Right atrium auricular region (tissue), 2 donors: Measurements from ENCODE around the gene HMGB1. TPM values are rescaled to one million over a fixed set of nuclear protein-coding genes. Genes with fewer than 3 reads are reported as not detected.

ENCODE experiments used
- DNase-seq: peaks from one replicate; pipeline ENCODE4 v3.0.0-alpha.2; 2019; ENCODE audit warnings: low spot score
- H3K27ac ChIP-seq, 2 donors: fragments of 200-600 bp; sonication (generic); 1 replicate in 1 of 2; 2 replicates in 1 of 2; pipeline ENCODE4 v1.5.1; 2016 to 2019
- H3K27me3 ChIP-seq, 2 donors: fragments of 200-600 bp; sonication (generic); one replicate each; pipeline versions ENCODE4 v1.5.1 to v1.6.0; 2017 to 2019
- H3K36me3 ChIP-seq: fragments of 200-600 bp; sonication (generic); one replicate; pipeline ENCODE4 v1.5.1; 2016
- H3K4me1 ChIP-seq, 2 donors: fragments of 200-600 bp; sonication (generic); one replicate each; pipeline versions ENCODE4 v1.5.1 to v1.6.0; 2017 to 2019
- H3K4me3 ChIP-seq, 2 donors: fragments of 200-600 bp; sonication (generic); 1 replicate in 1 of 2; 2 replicates in 1 of 2; pipeline ENCODE4 v1.5.1; 2017 to 2019; ENCODE audit warnings: mild to moderate bottlenecking in 1 of 2, moderate library complexity in 1 of 2
- H3K9me3 ChIP-seq, 2 donors: fragments of 200-600 bp; sonication (generic); one replicate each; pipeline ENCODE4 v1.5.1; 2019
- total RNA-seq, 2 donors: library from RNA; depleted of rRNA; stranded (reverse); fragments of >200 nt; gene quantifications; one replicate each; pipeline ENCODE4 v1.1.0, GENCODE V29; 2016
- TF ChIP-seq, protein P1 (sequence below), 2 donors: fragments of 200-600 bp; sonication (generic); IDR thresholded peaks; one replicate each; pipeline ENCODE4 v1.5.1; 2019; ENCODE audit warnings: antibody characterized with exemption in 2 of 2

HMGB1 gene
- total RNA-seq, 2 donors from 2014 or later, result 133 to 190 TPM

- Histone ChIP-seq H3K4me1 (peaks cover 0 to 18% of the 10 kb centered on the region in 2 donors), H3K27ac (peak overlapping the region; percentile 87 to 91), H3K36me3 (no peaks in the 10 kb centered on the region), H3K27me3 (no peaks in the 10 kb centered on the region), H3K4me3 (peak overlapping the region; percentile 2 to 45), H3K9me3 (no peaks in the 10 kb centered on the region)
- peak; percentile 97 for DNase-seq
- TF ChIP-seq, protein P1, sequence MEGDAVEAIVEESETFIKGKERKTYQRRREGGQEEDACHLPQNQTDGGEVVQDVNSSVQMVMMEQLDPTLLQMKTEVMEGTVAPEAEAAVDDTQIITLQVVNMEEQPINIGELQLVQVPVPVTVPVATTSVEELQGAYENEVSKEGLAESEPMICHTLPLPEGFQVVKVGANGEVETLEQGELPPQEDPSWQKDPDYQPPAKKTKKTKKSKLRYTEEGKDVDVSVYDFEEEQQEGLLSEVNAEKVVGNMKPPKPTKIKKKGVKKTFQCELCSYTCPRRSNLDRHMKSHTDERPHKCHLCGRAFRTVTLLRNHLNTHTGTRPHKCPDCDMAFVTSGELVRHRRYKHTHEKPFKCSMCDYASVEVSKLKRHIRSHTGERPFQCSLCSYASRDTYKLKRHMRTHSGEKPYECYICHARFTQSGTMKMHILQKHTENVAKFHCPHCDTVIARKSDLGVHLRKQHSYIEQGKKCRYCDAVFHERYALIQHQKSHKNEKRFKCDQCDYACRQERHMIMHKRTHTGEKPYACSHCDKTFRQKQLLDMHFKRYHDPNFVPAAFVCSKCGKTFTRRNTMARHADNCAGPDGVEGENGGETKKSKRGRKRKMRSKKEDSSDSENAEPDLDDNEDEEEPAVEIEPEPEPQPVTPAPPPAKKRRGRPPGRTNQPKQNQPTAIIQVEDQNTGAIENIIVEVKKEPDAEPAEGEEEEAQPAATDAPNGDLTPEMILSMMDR (IDR thresholded peaks at IDR 0.05), result peak; percentile 94 to 96
Observed at GRCh38 chr13:30408319-30409101, 57.2 kb downstream of the HMGB1 start.

- H3K27me3 ChIP-seq, result no peaks in the 10 kb centered on the region
- no peak overlapping the region for H3K27ac ChIP-seq
- no peaks in the 10 kb centered on the region for H3K36me3 ChIP-seq
- peaks cover 0 to 18% of the 10 kb centered on the region in 2 donors for H3K4me1 ChIP-seq
- TF ChIP-seq, protein P1 (IDR thresholded peaks at IDR 0.05), result no peak
- no peak for DNase-seq
- no peaks in the 10 kb centered on the region for H3K9me3 ChIP-seq
- no peak overlapping the region for H3K4me3 ChIP-seq
Observed at GRCh38 chr13:30406779-30407416, 58.8 kb downstream of the HMGB1 start.

Other genes starting within 250 kb of the HMGB1 start
- 10 to 100 TPM; 22.2 to 37.9 TPM for gene KATNAL1, start 158.4 kb downstream of the HMGB1 start, total RNA-seq
- 1 to 10 TPM in 1 of 2 donors, not detected in 1; 1.1 TPM for gene UBE2L5, start 43.4 kb downstream of the HMGB1 start, total RNA-seq
- gene USPL1, start 152.0 kb upstream of the HMGB1 start, total RNA-seq, result 10 to 100 TPM; 13.5 to 15.8 TPM